Left lung (tissue), 10 donors: ENCODE results near the gene ANKRD65. TPM values are rescaled to one million over a fixed set of nuclear protein-coding genes. Genes with fewer than 3 reads are reported as not detected.
"Not testable (repeated sequence)": the region's sequence is repeated elsewhere in the genome, so short reads cannot be mapped to it uniquely, and the experiment has no call there.

Source experiments
- ATAC-seq: fragments of 200-7000 bp; cut with Tn5 transposase; one replicate; pipeline ENCODE4 v1.9.1; 2020; ENCODE audit warnings: moderate library complexity
- DNase-seq, 4 donors: peaks; one replicate each; pipeline ENCODE4 v3.0.0-alpha.2; 2013 to 2020
- H3K27ac ChIP-seq, 2 donors: fragments of 200-600 bp; sonication (generic) in 1 of 2; one replicate each; pipeline versions ENCODE4 v1.5.0 to v1.8.0; 2020 to 2021
- H3K27me3 ChIP-seq, 2 donors: fragments of 200-600 bp; sonication (generic) in 1 of 2; one replicate each; pipeline versions ENCODE4 v1.5.0 to v1.8.0; 2020 to 2021
- H3K36me3 ChIP-seq, 2 donors: fragments of 200-600 bp; sonication (generic) in 1 of 2; one replicate each; pipeline versions ENCODE4 v1.5.0 to v1.8.0; 2020 to 2021
- H3K4me1 ChIP-seq, 2 donors: fragments of 200-600 bp; one replicate each; pipeline ENCODE4 v1.8.0; 2021
- H3K4me3 ChIP-seq, 2 donors: fragments of 200-600 bp; sonication (generic) in 1 of 2; one replicate each; pipeline versions ENCODE4 v1.5.0 to v1.8.0; 2020 to 2021; ENCODE audit warnings: mild to moderate bottlenecking in 1 of 2
- H3K9me3 ChIP-seq, 2 donors: fragments of 200-600 bp; sonication (generic) in 1 of 2; one replicate each; pipeline versions ENCODE4 v1.5.0 to v1.8.0; 2020 to 2021
- CTCF ChIP-seq, 2 donors: fragments of 200-600 bp; sonication (generic) in 1 of 2; IDR thresholded peaks; one replicate each; pipeline versions ENCODE4 v1.5.0 to v1.8.0; 2021; ENCODE audit warnings: antibody characterized with exemption in 2 of 2
- intact Hi-C, 2 donors: fragments of 100-400 bp; cut with DNase I; formaldehyde crosslinking; loops; one replicate each; pipeline versions ENCODE4 v1.11.2 to v1.14.2; 2022
- polyA plus RNA-seq, 6 donors: library from polyadenylated mRNA; unstranded; fragments of 120-200 nt; gene quantifications; one replicate each; pipeline ENCODE4 v1.2.1, GENCODE V29; 2013; ENCODE audit not compliant: insufficient read length in 6 of 6
- total RNA-seq, 2 donors: library from RNA; stranded (reverse); fragmentation: NEBNext Ultra II Directional; extraction: Animal tissue kit (Norgen Biotek cat#: 25700); gene quantifications; one replicate each; pipeline ENCODE4 v1.2.1, GENCODE V29; 2021
- donor health status: DM: no; HTN: yes; CAD: no.
- donor health status: DM: no; HTN: no; CAD: no.

Gene ANKRD65
- total and polyA plus RNA-seq, 8 donors = 18.4 to 41.6 (median 31.7) TPM

DNA sequence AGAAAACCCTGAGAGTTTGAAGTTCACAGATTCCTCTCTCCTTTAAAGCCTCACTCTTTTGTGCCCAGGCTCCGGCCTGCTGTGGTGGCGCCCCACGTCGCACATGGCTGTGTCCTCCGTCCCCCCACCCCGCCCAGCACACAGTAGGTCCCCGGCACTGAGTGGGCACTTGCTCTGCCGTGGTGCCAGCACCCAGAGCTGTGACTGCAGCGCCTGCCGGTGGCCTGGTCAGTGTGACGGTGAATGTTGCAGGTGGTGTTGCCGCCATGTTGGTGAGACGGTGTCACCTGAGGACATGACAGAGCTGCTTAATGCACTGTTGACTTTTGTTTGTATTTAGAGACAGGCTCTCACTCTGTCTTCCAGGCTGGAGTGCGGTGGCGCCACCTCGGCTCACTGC, 31.8 kb upstream of the ANKRD65 start:
- H3K4me1 ChIP-seq = no peaks in the 10 kb centered on the region
- DNase-seq (peak in 1 of 4 donors; percentile 61), ATAC-seq (no peak)
- no peak for TF ChIP-seq CTCF (IDR thresholded peaks at IDR 0.05)
- H3K36me3 ChIP-seq = no peaks in the 10 kb centered on the region
- H3K4me3 ChIP-seq = no peak overlapping the region
- H3K27ac ChIP-seq = no peak overlapping the region
- intact Hi-C loops = no loop called here
- H3K9me3 ChIP-seq = no peaks in the 10 kb centered on the region
- H3K27me3 ChIP-seq = no peaks in the 10 kb centered on the region

- ATAC-seq, DNase-seq, H3K36me3 ChIP-seq, H3K27ac ChIP-seq, H3K4me3 ChIP-seq, H3K27me3 ChIP-seq, H3K4me1 ChIP-seq, H3K9me3 ChIP-seq, intact Hi-C loops: not testable (repeated sequence)
These were observed 31.3 kb upstream of the ANKRD65 start for GRCh38 chr1:1452365-1452739.

DNA sequence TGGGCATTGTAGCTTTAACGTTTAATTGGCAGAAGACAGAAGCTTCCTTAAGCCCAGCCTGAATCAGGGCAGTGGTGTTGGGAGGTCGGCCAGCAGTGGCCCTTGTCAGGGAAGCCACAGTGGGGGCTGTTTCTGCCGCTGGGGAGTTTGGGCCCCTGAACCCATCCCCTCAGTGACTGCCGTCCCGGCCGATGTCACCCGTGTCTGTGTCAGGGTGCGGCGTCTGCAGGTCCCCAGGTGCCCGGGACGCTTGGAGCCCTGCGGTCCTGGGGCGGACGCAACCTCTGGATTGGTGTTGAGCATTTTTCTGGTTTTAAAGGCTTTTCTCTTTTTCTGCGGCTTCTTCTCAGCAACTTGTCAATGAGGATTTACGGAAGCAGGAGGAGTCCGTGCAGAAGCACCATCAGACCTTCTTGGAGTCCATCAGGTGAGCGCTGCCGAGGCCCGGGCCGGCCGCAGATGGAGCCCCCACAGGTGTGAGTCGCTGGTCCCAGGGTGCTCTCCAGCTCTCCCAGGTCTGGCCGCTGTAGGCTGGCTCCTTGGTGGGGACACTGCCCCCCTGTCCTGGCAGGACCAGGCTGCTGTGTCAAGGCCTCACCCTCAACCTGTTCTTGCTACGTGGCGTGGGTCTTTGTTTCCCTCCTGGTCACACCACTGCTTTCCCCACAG, 30.8 kb upstream of the ANKRD65 start:
- ATAC-seq (no peak), DNase-seq (peak in 1 of 4 donors; percentile 62)
- Histone ChIP-seq H3K9me3 (no peaks in the 10 kb centered on the region), H3K4me3 (no peak overlapping the region), H3K27ac (no peak overlapping the region), H3K4me1 (no peaks in the 10 kb centered on the region), H3K36me3 (no peaks in the 10 kb centered on the region), H3K27me3 (no peaks in the 10 kb centered on the region)
- intact Hi-C loops = no loop called here
- TF ChIP-seq CTCF (IDR thresholded peaks at IDR 0.05) = no peak

- H3K4me3 ChIP-seq, intact Hi-C loops, H3K4me1 ChIP-seq, DNase-seq, H3K27me3 ChIP-seq, H3K36me3 ChIP-seq, H3K9me3 ChIP-seq, H3K27ac ChIP-seq, ATAC-seq: not testable (repeated sequence)
These were observed 29.5 kb upstream of the ANKRD65 start for GRCh38 chr1:1450616-1451015.

DNA sequence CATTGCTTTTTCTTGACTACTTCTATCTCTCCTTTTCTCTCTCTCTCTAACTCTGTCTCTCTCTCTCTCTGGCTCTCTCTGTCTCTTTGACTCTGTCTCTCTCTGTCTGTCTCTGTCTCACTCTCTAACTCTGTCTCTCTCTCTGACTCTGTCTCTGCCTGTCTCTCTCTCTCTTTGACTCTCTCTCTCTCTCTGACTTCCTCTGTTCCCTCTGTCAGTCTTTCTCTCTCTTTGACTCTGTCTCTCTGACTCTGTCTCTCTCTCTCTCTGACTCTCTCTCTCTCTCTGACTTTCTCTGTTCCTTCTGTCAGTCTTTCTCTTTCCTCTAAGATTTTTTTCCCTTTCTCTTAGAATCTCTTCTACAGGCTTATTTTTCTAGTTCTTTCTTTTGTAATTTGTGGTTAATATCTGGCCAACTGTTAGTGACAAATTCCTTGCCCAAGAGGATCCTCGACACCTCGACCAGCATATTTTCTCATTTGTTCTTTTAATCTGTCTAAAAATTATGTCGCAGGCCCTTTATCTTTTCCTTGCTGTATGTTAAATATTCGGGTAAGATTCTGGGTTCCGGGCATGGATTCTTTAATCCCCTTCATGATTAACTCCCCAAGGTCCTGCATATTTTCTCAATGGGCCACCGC, 28.1 kb upstream of the ANKRD65 start, which contains the start of gene ATAD3C:
Gene ATAD3C, plus strand, starts transcription at position 591 of the 641 bp plus-strand sequence. CDS start 995 bp downstream, outside the sequence.
- H3K4me3 ChIP-seq = no peak within 1 kb of the TSS

GRCh38 chr1:1446631-1447030, 25.6 kb upstream of the ANKRD65 start:
- H3K4me3 ChIP-seq, ATAC-seq, H3K9me3 ChIP-seq, DNase-seq, intact Hi-C loops, H3K4me1 ChIP-seq, H3K27me3 ChIP-seq, H3K27ac ChIP-seq, H3K36me3 ChIP-seq: not testable (repeated sequence)

More for the DNA sequence above, 28.1 kb upstream of the ANKRD65 start, which contains the start of gene ATAD3C:
- DNase-seq (no peak), ATAC-seq (no peak)
- TF ChIP-seq CTCF (IDR thresholded peaks at IDR 0.05) = no peak
- Histone ChIP-seq H3K9me3 (no peaks in the 10 kb centered on the region), H3K36me3 (no peaks in the 10 kb centered on the region), H3K27me3 (no peaks in the 10 kb centered on the region), H3K27ac (no peak within 1 kb of the TSS), H3K4me1 (no peaks in the 10 kb centered on the region)
- intact Hi-C loops = no loop called here
